AG09309 (cell line): Measurements from ENCODE around the gene ITCH.

ENCODE experiments used
- DNase-seq: peaks from one replicate; pipeline ENCODE4 v3.0.0-alpha.2; 2010; ENCODE audit warnings: low read depth
- H3K4me3 ChIP-seq: 2 replicates; pipeline ENCODE4 v1.5.1; 2011; ENCODE audit warnings: mild to moderate bottlenecking, low read depth, low read length, moderate library complexity; ENCODE audit not compliant: control insufficient read depth
- CTCF ChIP-seq: IDR thresholded peaks from 2 replicates; pipeline ENCODE4 v1.5.1; 2011; ENCODE audit warnings: mild to moderate bottlenecking, low read depth, low read length, inconsistent platforms; ENCODE audit not compliant: insufficient read depth, control insufficient read depth; ENCODE audit errors: missing control alignments

ITCH gene

GRCh38 chr20:34546751-34547181 is 183.7 kb downstream of the ITCH start:
- DNase-seq: no peak
- H3K4me3 ChIP-seq: no peak overlapping the region

DNA sequence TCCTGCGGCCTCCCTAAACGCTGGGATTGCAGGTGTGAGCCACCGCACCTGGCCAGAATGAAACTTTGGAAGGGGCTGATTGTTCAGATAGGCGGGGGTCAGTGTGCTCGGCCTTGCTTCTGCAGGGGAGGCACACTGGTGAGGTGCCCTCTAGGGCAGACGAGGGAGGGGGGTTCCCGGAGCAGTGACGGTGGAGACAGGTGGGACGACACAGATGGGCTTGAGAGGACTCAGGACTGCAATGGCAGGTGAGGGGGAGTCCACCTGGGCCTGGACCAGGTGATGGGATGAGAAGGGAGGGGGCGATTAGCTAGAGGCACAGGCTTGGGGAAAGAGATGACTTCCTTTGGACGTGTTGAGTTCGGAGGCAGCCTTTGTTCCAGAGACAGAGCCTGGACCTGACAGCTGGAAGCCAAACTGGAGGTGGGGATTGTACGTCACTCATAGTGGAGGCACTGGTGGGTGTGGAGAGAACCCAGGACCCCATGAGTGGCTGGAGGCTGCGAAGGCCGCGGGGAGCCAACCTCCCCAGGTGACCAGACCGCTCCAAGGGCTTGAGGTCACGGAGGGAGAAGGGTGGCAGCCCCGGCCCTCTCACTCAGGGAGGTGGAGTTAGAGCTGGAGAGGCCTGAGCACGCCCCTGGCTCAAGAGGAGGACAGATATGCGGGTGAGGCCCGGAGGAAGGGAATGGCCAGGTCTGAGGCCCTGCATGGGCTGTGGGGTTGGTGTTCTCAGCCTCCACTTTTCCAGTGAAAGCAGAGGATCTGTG is 185.0 kb downstream of the ITCH start:
- no peak for DNase-seq
- no peak for TF ChIP-seq CTCF
- no peak overlapping the region for H3K4me3 ChIP-seq

More at GRCh38 chr20:34546751-34547181, 183.7 kb downstream of the ITCH start:
- TF ChIP-seq CTCF: no peak

DNA sequence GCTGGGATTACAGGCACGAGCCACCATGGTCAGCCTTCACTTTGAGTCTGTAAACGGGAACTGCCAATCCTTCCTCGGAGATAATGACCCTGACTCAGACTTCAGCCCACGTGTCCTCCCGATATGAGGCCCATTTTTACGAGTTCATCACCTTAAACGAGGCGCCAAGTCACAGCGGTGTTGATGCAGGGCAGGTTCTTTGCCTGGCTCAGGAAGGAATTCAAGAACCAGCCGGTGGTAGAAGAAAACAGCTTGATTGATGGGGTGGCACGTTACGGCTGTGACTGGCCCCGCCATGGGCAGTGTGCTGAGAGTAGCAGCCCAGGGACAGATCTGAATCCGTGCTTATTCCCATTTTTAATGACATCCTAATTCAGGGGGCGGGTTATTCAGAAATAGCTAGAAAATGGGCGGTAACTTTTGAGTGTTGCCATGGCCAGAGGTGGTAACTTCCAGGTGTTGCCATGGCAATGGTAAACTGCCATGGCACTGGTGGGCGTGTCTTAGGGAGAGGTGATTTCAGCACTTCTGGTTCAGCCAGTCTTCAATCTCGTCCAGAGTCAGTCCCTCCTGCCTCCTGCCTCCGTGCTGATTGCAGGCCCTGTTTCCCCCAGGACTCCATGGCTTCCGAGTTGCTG is 186.3 kb downstream of the ITCH start:
- TF ChIP-seq CTCF: no peak
- no peak for DNase-seq

DNA sequence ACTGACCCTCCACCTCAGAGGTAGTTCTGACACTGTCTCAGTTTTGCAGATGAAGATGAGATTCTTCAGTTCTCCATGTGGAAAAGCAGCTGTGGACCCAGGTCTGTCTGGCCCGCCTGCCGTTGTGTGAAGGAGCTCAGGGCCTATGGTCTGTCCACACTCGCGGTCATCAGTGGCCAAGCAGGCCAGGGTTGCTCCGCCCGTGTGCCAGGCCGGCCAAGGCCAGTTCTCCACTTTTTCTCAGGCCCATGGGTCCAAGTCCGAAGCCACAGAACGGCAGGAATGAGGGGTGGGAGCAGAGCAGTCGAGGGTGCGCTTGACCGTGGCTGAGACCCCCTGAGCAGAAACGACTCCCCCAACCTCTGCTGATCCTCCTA is 186.8 kb downstream of the ITCH start:
- no peak for DNase-seq
- no peak for TF ChIP-seq CTCF
- no peak overlapping the region for H3K4me3 ChIP-seq

More for the DNA sequence above, 186.3 kb downstream of the ITCH start:
- no peak overlapping the region for H3K4me3 ChIP-seq

DNA sequence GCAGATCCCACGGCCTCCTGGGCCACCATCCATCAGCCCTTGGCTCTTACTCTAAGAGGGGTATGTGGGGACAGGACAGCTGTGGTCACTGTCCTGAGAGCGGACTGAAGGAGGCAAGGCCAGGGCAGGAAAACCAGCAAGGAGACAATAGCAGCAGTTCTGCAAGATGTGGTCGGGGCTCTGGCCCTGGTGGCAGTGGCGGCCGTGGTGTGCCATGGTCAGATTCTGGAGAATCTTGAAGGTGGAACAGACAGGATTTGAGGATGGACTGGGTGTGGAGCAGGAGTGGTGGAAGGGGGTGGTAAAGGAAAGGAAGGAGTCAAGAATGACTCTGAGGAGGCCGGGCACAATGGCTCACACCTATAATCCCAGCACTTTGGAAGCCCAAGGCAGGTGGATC is 189.5 kb downstream of the ITCH start:
- no peak overlapping the region for H3K4me3 ChIP-seq
- DNase-seq: no peak
- no peak for TF ChIP-seq CTCF

DNA sequence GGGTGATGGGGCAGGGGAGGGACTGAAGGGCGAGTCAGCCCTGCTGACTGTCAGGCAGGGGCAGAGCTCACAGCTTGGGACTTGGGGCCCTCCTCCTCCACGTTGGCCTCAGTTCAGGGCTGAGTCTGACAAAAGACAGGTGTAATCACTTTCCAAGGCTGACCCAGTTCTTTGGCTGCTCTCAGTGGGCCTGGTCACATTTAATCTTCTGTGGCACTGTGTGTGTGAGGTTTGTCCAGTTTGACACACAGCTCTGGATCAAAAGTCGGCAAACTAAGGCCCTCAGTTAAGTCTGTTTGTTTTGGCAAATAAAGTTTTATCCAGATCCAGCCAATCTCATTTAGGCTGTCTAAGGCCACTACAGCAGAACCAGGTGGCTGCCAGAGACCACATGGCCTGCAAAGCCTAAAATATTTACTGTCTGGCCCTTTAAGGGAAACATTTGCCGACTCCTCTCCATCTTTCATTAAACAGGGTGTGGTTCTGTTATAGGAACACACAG is 190.3 kb downstream of the ITCH start:
- no peak for TF ChIP-seq CTCF
- H3K4me3 ChIP-seq: no peak overlapping the region
- DNase-seq: no peak
